Fibroblast of skin of back (primary cell): ENCODE measurements around the gene PUSL1.
A peak's percentile ranks its signal among the peaks of the same experiment; 100 is the strongest.

ENCODE experiments used
- DNase-seq: peaks from one replicate; pipeline ENCODE4 v3.0.0-alpha.2; 2013

Gene PUSL1

GRCh38 chr1:1354271-1355247, 46.2 kb downstream of the PUSL1 start:
- no peak for DNase-seq

DNA sequence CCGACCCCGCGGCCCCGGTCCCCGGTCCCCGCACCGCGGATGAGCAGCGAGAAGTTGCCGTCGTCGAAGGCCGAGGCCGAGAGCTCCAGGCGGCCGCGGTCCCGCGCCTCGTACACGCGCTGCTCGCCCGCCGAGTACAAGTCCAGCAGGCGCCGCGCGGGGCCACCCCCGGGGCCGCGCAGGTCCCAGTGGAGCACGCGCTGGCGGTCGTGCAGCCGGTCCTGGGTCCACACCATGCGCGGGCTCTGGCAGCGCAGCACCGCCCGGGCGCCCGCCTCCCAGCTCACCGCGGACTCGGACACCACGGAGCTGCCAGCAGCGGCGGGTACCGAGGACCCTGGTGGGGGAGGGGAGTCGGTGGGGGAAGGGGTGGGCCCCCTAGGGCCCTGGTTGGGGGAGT, 47.0 kb downstream of the PUSL1 start:
- no peak for DNase-seq

DNA sequence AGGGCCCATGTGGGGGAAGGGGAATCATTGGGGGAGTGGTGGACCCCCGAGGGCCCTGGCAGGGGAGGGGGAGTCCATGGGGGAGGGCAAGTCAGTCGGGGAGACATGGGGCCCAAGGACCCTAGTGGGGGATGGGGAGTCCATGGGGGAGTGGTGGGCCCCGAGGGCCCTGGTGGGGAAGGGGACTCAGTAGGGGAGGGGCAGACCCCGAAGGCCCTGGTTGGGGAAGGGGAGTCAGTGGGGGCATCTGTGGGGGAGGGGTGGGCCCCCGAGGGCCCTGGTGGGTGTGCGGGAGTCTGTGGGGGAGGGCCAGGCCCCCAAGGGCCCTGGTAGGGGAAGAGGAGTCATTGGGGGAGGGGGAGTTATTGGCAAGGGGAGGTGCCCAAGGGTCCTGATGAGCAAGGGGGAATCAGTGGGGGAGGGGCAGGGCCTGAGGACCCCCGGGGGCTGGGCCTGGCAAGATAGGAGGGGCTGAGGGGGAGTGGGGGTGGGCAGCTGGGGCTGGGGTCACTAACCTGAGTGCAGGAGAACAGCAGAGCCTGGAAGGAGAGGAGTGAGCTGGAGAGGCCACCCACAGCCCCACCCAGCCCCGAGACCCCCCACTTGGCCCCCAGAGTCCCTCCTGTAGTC, 47.9 kb downstream of the PUSL1 start:
- no peak for DNase-seq

GRCh38 chr1:1356796-1357401, 48.5 kb downstream of the PUSL1 start:
- no peak for DNase-seq

- peak; percentile 44 for DNase-seq
These were observed 49.6 kb downstream of the PUSL1 start for GRCh38 chr1:1357871-1358432.

- peak; percentile 94 for DNase-seq
These were observed 50.3 kb downstream of the PUSL1 start, which contains the start of gene MXRA8 for GRCh38 chr1:1358433-1359271. MXRA8 (minus strand) TSS chr1:1358555; CDS start chr1:1358504, 51 bp downstream.

- peak; percentile 83 for DNase-seq
These were observed 50.9 kb downstream of the PUSL1 start for GRCh38 chr1:1359308-1359663.

DNA sequence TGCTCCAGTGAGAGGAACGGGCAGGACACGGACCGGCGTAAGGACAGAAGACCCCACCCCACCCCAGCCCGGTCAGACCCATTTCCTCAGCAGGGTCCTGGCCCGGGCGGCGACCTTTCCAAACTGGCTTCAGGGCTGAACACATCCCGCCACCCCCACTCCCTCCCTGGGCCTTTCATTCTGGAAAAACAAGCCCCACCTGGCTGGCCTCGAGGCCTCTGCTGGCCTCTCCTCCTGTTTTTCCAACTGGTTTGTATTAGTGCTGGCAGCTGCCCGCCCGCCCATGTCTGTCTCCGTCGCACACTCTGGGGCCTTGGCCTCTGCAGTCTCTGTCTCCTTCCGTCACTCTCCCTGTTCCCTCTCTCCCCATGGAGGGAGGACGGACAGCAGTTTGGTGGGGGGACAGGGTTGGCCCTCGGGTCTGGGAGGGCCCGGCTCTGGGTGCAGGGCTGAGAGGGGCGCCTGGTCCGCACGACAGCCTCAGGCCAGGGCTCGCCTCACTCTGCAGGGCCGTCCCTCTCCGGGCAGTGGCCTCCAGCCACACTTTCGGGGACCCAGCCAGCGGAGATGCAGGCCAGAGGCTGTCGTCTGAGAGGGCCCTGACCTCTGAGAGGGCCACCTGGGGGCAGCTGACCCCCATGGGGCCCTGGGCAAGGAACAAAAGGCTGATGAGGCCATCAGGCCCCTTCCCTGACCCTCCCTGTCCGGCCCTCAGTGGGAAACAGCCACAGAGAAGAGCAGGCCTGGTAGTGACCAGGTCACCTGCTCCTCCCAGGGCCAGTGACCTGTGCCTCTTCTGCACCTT, 51.5 kb downstream of the PUSL1 start:
- DNase-seq: peak; percentile 88

DNA sequence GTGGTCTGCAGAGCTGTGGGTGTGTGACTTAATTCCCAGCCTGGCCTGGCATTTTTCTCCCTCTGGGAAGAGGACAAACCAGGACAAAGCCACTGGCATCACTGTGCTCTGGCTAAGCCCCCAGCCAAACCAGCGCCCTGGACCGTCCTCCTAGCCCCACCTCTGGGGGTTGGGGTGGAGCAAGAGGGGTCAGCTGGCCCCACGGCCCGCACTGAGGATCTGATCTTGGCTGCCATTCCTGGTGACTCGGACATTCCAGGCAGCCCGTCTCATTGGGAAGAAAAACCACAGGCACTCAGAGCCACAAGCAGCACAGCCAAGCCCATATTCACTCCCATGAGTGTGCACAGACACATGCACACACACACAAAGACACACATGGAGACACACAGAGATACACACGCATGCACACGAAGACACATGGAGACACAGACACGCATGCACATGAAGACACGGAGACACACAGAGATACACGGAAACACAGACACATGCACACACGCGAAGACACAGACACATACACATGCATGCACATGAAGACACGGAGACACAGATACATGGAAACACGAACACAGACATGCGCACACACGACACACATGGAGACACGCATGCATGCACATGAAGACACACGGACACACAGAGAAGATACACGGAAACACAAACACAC, 52.2 kb downstream of the PUSL1 start:
- peak; percentile 97 for DNase-seq
